Glutamatergic neuron (in vitro differentiated cells): ENCODE data around the gene AP4S1. TPM values are rescaled to one million over a fixed set of nuclear protein-coding genes. Genes with fewer than 3 reads are reported as not detected.

Experiments used
- DNase-seq: peaks from one replicate; pipeline ENCODE4 v3.0.0; 2022
- H3K27ac Mint-ChIP-seq: one replicate; pipeline ENCODE4 v1.8.0; 2020; ENCODE audit warnings: mild to moderate bottlenecking, mixed read lengths, inconsistent platforms; ENCODE audit not compliant: unreplicated experiment
- H3K27me3 Mint-ChIP-seq: one replicate; pipeline ENCODE4 v1.8.0; 2020; ENCODE audit warnings: mild to moderate bottlenecking, moderate library complexity, mixed read lengths, inconsistent platforms; ENCODE audit not compliant: unreplicated experiment
- H3K36me3 Mint-ChIP-seq: one replicate; pipeline ENCODE4 v1.8.0; 2020; ENCODE audit warnings: mild to moderate bottlenecking, mixed read lengths, inconsistent platforms; ENCODE audit not compliant: unreplicated experiment
- H3K4me1 Mint-ChIP-seq: one replicate; pipeline ENCODE4 v1.8.0; 2020; ENCODE audit warnings: mild to moderate bottlenecking, low read depth, mixed read lengths, inconsistent platforms; ENCODE audit not compliant: unreplicated experiment
- H3K4me3 Mint-ChIP-seq: one replicate; pipeline ENCODE4 v1.8.0; 2020; ENCODE audit warnings: mild to moderate bottlenecking, mixed read lengths, inconsistent platforms; ENCODE audit not compliant: unreplicated experiment
- H3K9me3 Mint-ChIP-seq: one replicate; pipeline ENCODE4 v1.8.0; 2020; ENCODE audit warnings: mild to moderate bottlenecking, moderate library complexity, mixed read lengths, inconsistent platforms; ENCODE audit not compliant: unreplicated experiment
- CTCF ChIP-seq: fragments of 200-600 bp; sonication (generic); IDR thresholded peaks from one replicate; pipeline ENCODE4 v1.5.0; 2021; ENCODE audit not compliant: partially characterized antibody, unreplicated experiment
- total RNA-seq: library from RNA; stranded (reverse); fragmentation: NEBNext Ultra II Directional; extraction: Animal tissue kit (Norgen Biotek cat#: 25700); gene quantifications from one replicate; pipeline ENCODE4 v1.2.1, GENCODE V29; 2021; ENCODE audit not compliant: unreplicated experiment

The AP4S1 gene
- total RNA-seq, 1 donor from 2014 or later = 6.9 TPM

- Mint-ChIP-seq H3K27ac (peak overlapping the region; percentile 84), H3K4me3 (peak overlapping the region; percentile 94), H3K27me3 (peaks cover 6% of the 10 kb centered on the region), H3K9me3 (peaks cover 12% of the 10 kb centered on the region), H3K36me3 (no peaks in the 10 kb centered on the region), H3K4me1 (peaks cover 14% of the 10 kb centered on the region)
- TF ChIP-seq CTCF = no peak
- no peak for DNase-seq
These were observed 677 bp upstream of the AP4S1 start for GRCh38 chr14:31024577-31025366.

- no peak for DNase-seq
- Mint-ChIP-seq H3K27ac (peak within 1 kb of the TSS; percentile 84), H3K4me3 (peak within 1 kb of the TSS; percentile 96), H3K9me3 (peaks cover 12% of the 10 kb centered on the region), H3K4me1 (peaks cover 14% of the 10 kb centered on the region), H3K27me3 (peaks cover 6% of the 10 kb centered on the region), H3K36me3 (no peaks in the 10 kb centered on the region)
- no peak for TF ChIP-seq CTCF
These were observed 614 bp downstream of the AP4S1 start, which contains the start of gene STRN3 for GRCh38 chr14:31026077-31026449. Gene STRN3 (minus strand): TSS chr14:31026379. CDS start chr14:31026185, 194 bp downstream.

- DNase-seq = peak; percentile 95
- Mint-ChIP-seq H3K4me3 (peak overlapping the region; percentile 96), H3K4me1 (peaks cover 14% of the 10 kb centered on the region), H3K27ac (peak overlapping the region; percentile 74), H3K36me3 (no peaks in the 10 kb centered on the region), H3K27me3 (peaks cover 6% of the 10 kb centered on the region), H3K9me3 (peaks cover 12% of the 10 kb centered on the region)
- TF ChIP-seq CTCF = no peak
These were observed 1.2 kb downstream of the AP4S1 start for GRCh38 chr14:31026450-31027235.

- H3K4me3 Mint-ChIP-seq = no peak overlapping the region
- H3K36me3 Mint-ChIP-seq = no peaks in the 10 kb centered on the region
- no peak for TF ChIP-seq CTCF
- H3K9me3 Mint-ChIP-seq = peaks cover 12% of the 10 kb centered on the region
- no peak overlapping the region for H3K27ac Mint-ChIP-seq
- no peak for DNase-seq
- peaks cover 12% of the 10 kb centered on the region for H3K4me1 Mint-ChIP-seq
- H3K27me3 Mint-ChIP-seq = peaks cover 6% of the 10 kb centered on the region
These were observed 2.4 kb downstream of the AP4S1 start for GRCh38 chr14:31027847-31028246.
